ENCODE measurements around the gene COL13A1. TPM values are rescaled to one million over a fixed set of nuclear protein-coding genes. Genes with fewer than 3 reads are reported as not detected.

COL13A1 gene
- total and polyA plus RNA-seq, 10 donors, result 4.1 to 16.1 (median 9.5) TPM

DNA sequence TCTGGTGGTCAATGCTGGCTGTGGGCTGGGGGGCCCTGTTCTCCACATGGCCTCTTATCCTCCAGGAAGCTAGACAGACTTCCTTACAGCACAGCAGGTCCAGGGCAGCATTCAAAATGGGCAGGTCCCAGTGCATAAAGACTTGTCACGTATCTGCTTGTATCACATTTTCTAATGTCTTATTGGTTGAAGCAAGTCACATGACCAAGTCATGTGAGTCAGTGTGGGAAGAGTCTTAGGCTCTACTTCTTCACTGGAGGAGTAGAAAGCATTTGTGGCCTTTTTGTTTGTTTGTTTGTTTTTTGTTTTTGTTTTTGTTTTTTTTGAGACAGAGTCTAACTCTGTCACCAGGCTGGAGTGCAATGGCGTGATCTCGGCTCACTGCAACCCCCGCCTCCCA, 104.7 kb downstream of the COL13A1 start:
- Histone ChIP-seq H3K4me3 (no peak overlapping the region), H3K36me3 (no peaks in the 10 kb centered on the region), H3K4me1 (peaks cover 0 to 6% (median 4%) of the 10 kb centered on the region in 6 donors), H3K27ac (no peak overlapping the region), H3K9me3 (no peaks in the 10 kb centered on the region), H3K27me3 (replicated peaks in 1 of 7) (peaks cover 0 to 7% (median 0%) of the 10 kb centered on the region in 7 donors)
- no peak for TF ChIP-seq CTCF (IDR thresholded peaks at IDR 0.05 in 8 of 11, conservative IDR thresholded peaks at IDR 0.05 in 3 of 11)
- no peak for TF ChIP-seq POLR2A (IDR thresholded peaks at IDR 0.05)
- no peak for TF ChIP-seq POLR2AphosphoS5 (IDR thresholded peaks at IDR 0.05)
- intact Hi-C loops (cut with DNase I; ENCODE audit: low total_unique reads), result no loop called here
- DNase-seq, result no peak
- WGBS, 5 donors, result 90 to 96% (median 93%) methylated on average over 4 of the region's 4 CpGs

GRCh38 chr10:69907517-69907916, 105.8 kb downstream of the COL13A1 start:
- no peaks in the 10 kb centered on the region for H3K9me3 ChIP-seq
- DNase-seq, result no peak
- H3K27ac ChIP-seq, result no peak overlapping the region
- peaks cover 0 to 7% (median 0%) of the 10 kb centered on the region in 7 donors for H3K27me3 ChIP-seq (replicated peaks in 1 of 7)
- H3K4me3 ChIP-seq, result no peak overlapping the region
- no peaks in the 10 kb centered on the region for H3K36me3 ChIP-seq
- TF ChIP-seq POLR2A (IDR thresholded peaks at IDR 0.05) (no peak), POLR2AphosphoS5 (IDR thresholded peaks at IDR 0.05) (no peak), CTCF (IDR thresholded peaks at IDR 0.05 in 8 of 11, conservative IDR thresholded peaks at IDR 0.05 in 3 of 11) (no peak)
- H3K4me1 ChIP-seq, result peaks cover 4 to 16% (median 11%) of the 10 kb centered on the region in 6 donors
- WGBS, 5 donors, result 87 to 99% (median 93%) methylated on average over 4 of the region's 4 CpGs
- intact Hi-C loops (cut with DNase I; ENCODE audit: low total_unique reads), result no loop called here

- Histone ChIP-seq H3K4me1 (peaks cover 4 to 22% (median 17%) of the 10 kb centered on the region in 6 donors), H3K4me3 (no peak overlapping the region), H3K9me3 (no peaks in the 10 kb centered on the region), H3K36me3 (no peaks in the 10 kb centered on the region), H3K27me3 (replicated peaks in 1 of 7) (peaks cover 0 to 7% (median 0%) of the 10 kb centered on the region in 7 donors), H3K27ac (no peak overlapping the region)
- no peak for TF ChIP-seq POLR2AphosphoS5 (IDR thresholded peaks at IDR 0.05)
- no peak for TF ChIP-seq POLR2A (IDR thresholded peaks at IDR 0.05)
- no peak for TF ChIP-seq CTCF (IDR thresholded peaks at IDR 0.05 in 8 of 11, conservative IDR thresholded peaks at IDR 0.05 in 3 of 11)
- DNase-seq, result no peak
- intact Hi-C loops (cut with DNase I; ENCODE audit: low total_unique reads), result no loop called here
- 70 to 89% (median 74%) methylated on average over 6 of the region's 6 CpGs for WGBS, 5 donors
These were observed 106.4 kb downstream of the COL13A1 start for GRCh38 chr10:69908124-69908523.

DNA sequence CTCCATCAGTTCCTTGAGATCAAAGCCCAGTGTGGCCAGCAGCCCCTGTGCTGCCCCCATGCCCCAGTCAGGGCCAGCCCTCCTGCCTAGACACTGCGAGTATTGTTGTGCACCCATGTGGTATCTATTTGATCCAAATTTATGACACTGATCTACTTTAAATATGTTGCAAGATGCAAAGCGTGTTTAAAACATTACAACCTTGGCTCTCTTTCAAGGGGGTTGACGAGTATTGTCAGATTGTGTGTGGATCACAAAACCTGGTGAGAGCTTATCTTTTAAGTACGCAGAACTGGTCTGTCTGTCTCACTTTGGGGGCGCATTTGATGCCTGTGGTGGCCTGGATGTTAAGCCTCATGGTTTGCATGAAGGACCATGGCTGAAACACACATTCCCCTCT, 108.9 kb downstream of the COL13A1 start:
- no peaks in the 10 kb centered on the region for H3K36me3 ChIP-seq
- WGBS, 5 donors, result 76 to 93% (median 92%) methylated on average over 5 of the region's 5 CpGs
- peaks cover 0 to 17% (median 0%) of the 10 kb centered on the region in 7 donors for H3K27me3 ChIP-seq (replicated peaks in 1 of 7)
- H3K27ac ChIP-seq, result no peak overlapping the region
- H3K4me1 ChIP-seq, result peaks cover 4 to 39% (median 26%) of the 10 kb centered on the region in 6 donors
- TF ChIP-seq POLR2AphosphoS5 (IDR thresholded peaks at IDR 0.05) (no peak), CTCF (IDR thresholded peaks at IDR 0.05 in 8 of 11, conservative IDR thresholded peaks at IDR 0.05 in 3 of 11) (no peak), POLR2A (IDR thresholded peaks at IDR 0.05) (no peak)
- H3K4me3 ChIP-seq, result no peak overlapping the region
- H3K9me3 ChIP-seq, result no peaks in the 10 kb centered on the region
- intact Hi-C loops (cut with DNase I; ENCODE audit: low total_unique reads), result loop anchor here (10.0 kb wide), 2 partner anchors 106 to 266 kb away; partner anchors contain the start of gene COL13A1
- DNase-seq, result no peak
